Thyroid gland (tissue), 4 donors: ENCODE results near the gene CDKL5.

Experiments used
- POLR2A ChIP-seq, 2 donors: fragments of 450-650 bp; IDR thresholded peaks; one replicate each; pipeline ENCODE4 v1.6.1; 2017; ENCODE audit warnings: antibody characterized with exemption in 2 of 2, mild to moderate bottlenecking in 2 of 2, moderate library complexity in 1 of 2
- TF ChIP-seq, protein P1 (sequence below), 6 experiments: fragments of 200-600 bp in 3 of 6; fragments of 450-650 bp in 3 of 6; sonication (generic) in 3 of 6; IDR thresholded peaks; one replicate each; pipeline ENCODE4 v1.5.1; 2016 to 2019; ENCODE audit warnings: antibody characterized with exemption in 6 of 6, mild to moderate bottlenecking in 2 of 6, inconsistent platforms in 1 of 6, moderate library complexity in 1 of 6

DNA sequence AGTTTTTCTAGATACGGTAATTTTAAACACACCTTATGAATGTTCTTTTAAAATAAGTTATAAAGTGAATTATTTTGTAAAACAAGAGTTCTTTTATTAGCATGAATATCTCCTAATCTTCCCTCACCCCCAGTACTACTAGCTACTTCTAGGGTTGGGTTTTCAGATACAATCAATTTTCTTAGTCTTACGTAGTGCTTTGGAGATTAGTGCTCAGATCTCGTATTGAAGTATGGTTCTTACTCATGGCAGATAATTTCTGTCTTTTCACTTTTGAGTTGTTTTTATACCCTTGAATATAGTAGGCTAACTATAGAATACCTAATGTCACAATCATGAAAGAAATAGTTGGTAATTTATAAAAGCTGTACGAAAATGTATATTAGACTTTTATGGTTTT, 43.2 kb downstream of the CDKL5 start:
- TF ChIP-seq POLR2A (IDR thresholded peaks at IDR 0.05): no peak
- TF ChIP-seq, protein P1, sequence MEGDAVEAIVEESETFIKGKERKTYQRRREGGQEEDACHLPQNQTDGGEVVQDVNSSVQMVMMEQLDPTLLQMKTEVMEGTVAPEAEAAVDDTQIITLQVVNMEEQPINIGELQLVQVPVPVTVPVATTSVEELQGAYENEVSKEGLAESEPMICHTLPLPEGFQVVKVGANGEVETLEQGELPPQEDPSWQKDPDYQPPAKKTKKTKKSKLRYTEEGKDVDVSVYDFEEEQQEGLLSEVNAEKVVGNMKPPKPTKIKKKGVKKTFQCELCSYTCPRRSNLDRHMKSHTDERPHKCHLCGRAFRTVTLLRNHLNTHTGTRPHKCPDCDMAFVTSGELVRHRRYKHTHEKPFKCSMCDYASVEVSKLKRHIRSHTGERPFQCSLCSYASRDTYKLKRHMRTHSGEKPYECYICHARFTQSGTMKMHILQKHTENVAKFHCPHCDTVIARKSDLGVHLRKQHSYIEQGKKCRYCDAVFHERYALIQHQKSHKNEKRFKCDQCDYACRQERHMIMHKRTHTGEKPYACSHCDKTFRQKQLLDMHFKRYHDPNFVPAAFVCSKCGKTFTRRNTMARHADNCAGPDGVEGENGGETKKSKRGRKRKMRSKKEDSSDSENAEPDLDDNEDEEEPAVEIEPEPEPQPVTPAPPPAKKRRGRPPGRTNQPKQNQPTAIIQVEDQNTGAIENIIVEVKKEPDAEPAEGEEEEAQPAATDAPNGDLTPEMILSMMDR (IDR thresholded peaks at IDR 0.05): no peak
